NCI-H345 treated with DMSO at 0.1 percent for 48 hours (cell line): ENCODE data around the gene BAG1.
A peak's percentile ranks its signal among the peaks of the same experiment; 100 is the strongest.

Experiments used
- DNase-seq: peaks from one replicate; lab custom pipeline; 2025; ENCODE audit not compliant: unreplicated experiment; lab: John Stamatoyannopoulos, UW

BAG1 gene

DNA sequence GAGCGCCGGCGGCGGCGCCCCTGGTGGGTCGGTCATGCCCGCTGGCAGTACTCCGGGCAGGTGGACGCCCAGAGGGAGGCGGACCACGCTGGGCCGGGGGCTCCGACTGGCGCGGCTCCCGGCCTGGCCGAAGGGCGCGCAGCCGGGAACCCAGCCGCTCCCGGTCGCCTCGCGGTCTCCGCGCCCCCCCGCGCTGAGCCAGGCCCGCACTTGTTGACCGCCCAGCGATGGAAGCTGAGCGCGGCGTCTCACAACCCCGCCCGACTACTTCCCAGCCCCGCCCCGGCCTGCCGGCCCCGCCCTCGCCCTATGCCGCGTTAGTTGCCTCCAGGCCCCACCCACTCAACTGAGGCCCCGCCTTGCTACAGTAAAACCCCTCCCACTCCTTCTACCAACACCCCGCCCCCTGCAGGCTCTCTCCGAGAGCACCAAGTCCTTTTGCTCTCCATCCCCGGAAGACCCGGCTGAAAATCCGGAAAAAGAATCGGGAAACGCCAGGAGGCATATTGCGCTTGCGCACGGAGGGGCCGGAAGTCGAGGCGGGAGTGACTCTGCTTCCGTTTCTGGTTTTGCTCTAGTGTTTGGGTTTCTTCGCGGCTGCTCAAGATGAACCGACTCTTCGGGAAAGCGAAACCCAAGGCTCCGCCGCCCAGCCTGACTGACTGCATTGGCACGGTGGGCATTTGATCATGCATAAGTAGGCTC is at the start of gene BAG1, which contains the start of gene CHMP5:
BAG1 (minus strand) TSS at position 236 of the 705 bp plus-strand sequence.
CHMP5 (plus strand) TSS at position 577 of the 705 bp plus-strand sequence; CDS start at position 607, 30 bp downstream.
- DNase-seq, result peak; percentile 98

DNA sequence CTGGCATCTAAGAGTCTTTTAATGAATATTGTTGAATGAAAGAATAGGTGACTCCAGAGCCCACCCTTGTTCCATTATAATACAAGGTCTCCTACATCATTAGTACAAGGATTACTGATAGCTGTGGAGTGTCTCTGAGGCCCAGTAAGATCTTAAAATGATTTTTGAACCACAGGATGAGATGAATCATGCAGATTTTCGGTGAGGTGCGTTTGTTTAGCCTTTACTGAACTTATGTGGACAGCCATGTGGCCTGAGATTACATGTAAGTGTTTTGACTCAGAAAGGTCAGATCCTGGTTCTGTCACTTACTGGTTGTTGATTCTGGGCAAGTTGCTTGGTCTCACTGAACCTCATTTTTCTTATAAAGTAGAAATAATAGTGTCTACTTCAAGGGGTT is 47.4 kb upstream of the BAG1 start:
- no peak for DNase-seq

DNA sequence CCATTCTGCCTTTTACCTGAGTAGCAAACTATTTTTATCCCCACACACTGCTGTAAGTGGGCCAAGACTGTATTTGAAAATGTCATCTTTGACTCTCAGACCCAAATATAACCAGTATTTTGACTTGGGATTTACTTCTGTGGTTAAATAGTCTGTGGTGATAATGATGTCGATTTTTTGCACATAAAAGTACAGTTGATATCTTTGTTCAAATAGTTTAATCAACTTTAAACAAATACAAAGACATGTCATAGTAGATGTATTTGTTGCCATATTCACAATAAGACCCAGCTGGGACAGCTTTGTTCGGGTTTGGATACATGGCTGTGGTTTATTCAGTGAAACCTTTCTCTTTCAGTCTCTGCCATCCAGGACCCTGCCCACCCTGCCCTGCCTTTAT is 46.2 kb upstream of the BAG1 start:
- no peak for DNase-seq

DNA sequence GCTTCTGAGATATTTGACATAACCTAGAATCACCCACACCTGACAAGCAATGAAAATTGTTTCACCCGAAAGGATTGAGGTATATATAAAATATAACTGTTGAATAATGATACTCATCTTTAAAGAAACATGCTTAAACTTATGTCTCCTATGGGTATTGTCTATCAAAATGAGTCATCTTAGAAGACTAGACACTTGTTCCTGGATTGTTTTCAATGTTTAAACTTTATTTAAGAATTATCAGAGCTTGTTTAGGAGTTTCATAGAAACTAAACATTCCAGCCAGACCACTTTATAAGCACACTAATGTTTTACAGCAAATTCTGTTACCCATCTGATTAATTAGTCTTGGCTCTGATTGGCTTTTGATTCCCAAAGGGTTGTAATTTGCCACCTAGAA is 45.4 kb upstream of the BAG1 start:
- no peak for DNase-seq

DNA sequence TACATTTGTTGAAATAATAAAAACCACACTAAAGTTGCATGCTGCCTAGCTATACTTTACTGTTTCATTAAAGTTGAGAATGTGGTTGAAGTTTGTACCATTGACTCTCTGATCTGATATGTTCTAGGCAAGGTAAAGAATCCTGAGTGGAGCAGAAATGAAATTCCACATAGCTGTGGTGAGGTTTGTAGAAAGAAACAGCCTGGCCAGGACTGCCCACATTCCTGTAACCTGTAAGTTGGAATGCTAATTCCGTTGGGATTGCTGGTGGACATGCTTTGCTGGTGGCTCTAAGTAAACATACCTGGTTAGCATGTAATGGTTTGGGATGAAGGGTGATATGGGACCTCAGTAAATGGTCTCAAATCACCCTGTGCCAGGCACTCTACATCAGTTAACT is 42.6 kb upstream of the BAG1 start:
- no peak for DNase-seq

DNA sequence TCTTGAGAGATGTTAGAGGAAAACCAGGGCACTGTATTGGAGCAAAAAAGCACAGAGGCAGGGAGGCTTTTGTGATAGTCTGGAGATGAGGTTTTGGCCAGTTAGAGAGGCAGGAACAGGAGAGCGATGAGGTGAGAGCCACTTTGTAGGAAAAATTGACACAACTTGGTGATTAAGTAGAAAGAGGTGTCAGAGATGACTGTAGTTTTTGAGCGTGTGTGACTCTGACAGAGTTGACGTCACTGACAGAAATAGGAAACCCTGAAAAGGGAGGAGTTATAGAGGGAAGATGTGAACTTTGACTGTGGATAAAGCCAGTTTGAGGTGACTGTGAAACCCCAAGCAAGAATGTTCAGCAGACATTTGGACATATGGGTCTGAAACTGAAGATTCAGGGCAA is 41.5 kb upstream of the BAG1 start:
- DNase-seq, result no peak

DNA sequence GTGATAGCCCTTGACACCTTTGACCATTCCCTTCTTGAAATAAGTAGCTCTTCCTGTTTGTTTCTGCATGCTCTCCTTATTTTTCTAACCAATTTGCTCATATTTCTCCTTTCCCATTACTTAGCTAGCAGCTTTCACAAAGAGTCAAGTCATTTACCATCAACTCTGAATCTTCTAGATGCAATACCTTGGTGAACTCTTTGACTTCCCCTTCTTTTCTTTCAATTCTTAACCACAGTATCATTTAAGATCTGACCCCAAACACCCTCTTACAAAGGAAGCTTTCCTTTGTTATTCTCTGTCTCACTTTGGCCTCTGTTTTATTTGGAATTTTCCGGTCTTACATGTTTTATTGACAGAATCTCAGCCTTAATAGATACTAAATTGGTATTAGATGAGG is 39.9 kb upstream of the BAG1 start:
- DNase-seq, result no peak

DNA sequence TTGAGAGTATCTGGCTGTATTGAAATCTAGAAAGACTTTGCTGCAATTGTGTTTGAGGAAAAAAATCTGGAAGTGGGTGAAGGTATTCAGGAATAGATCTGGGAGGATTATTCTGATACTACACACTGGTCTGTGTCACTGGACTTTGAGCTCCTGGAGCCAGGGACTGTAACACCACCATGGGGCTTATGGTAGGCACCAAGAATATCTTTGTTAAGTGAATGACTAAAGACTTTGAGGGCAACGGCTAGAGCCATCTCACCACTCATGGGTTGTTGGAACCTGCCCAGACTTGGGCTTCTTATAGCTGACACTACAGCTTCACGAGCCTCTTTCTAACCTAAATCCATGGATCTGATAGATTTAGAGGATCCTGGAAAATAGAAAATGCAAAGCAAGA is 36.0 kb upstream of the BAG1 start:
- no peak for DNase-seq

DNA sequence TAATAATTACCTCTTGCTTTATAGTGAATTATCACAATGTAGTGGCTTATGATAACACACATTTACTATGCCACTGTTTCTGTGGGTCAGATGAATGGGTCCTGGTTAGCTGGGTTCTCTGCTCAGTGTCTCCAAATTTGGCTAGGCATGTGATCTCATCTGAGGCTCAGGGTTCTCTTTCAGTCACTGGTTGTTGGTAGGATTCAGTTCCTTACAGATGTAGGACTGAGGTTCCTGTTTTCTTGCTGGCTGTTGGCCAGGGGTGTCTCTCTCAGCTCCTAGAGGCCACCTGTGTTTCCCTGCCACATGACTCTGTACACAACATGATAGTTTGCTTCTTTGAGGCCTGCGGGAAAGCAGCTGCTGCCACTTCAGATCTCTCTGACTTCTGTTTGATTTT is 32.9 kb upstream of the BAG1 start:
- no peak for DNase-seq

DNA sequence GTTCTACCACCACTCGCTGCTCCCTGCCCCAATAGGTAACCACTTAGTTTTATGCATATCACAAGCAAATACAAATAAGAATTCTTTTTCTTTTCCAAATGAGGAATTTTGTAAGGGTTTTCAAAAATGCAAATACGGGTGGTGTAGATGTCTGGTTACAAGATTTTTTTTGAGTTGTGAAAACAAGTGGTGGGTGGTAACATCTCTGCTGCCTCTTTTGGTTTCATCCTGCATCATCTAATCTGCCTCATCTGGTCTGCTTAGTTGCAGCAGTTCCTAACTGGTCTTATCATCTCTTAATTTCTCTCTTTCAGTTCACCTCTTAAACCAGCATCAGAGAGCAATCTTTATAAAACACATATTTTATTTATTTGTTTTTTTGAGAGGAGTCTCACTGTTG is 31.1 kb upstream of the BAG1 start:
- no peak for DNase-seq

DNA sequence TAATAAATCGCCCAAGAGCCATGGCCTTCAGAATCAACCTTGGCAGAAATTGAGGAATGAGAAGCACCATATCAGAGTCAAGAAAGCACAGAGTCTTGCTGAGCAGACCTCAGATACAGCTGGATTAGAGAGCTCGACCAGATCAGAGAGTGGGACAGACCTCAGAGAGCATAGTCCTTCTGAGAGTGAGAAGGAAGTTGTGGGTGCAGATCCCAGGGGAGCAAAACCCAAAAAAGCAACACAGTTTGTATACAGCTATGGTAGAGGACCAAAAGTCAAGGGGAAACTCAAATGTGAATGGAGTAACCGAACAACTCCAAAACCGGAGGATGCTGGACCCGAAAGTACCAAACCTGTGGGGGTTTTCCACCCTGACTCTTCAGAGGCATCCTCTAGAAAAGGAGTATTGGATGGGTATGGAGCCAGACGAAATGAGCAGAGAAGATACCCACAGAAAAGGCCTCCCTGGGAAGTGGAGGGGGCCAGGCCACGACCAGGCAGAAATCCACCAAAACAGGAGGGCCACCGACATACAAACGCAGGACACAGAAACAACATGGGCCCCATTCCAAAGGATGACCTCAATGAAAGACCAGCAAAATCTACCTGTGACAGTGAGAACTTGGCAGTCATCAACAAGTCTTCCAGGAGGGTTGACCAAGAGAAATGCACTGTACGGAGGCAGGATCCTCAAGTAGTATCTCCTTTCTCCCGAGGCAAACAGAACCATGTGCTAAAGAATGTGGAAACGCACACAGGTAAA is 30.3 kb upstream of the BAG1 start:
- DNase-seq, result no peak

DNA sequence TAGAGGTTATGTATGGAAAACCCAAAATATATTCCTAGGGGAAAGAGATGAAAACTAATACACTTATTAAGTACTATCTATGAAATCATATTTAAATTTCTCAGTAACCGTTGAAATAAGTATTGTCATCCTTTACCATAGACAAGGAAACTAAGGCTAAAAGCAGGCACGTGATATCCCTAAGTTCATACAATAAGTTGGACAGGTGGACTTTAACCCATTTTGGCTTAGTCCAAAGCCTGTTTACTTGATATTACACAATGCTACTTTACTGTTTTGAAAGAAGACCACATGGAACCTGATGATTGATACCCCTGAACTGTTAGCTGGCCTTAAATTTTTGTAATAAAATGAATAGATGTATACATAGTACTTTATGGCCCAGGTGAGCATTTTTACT is 29.3 kb upstream of the BAG1 start:
- no peak for DNase-seq

DNA sequence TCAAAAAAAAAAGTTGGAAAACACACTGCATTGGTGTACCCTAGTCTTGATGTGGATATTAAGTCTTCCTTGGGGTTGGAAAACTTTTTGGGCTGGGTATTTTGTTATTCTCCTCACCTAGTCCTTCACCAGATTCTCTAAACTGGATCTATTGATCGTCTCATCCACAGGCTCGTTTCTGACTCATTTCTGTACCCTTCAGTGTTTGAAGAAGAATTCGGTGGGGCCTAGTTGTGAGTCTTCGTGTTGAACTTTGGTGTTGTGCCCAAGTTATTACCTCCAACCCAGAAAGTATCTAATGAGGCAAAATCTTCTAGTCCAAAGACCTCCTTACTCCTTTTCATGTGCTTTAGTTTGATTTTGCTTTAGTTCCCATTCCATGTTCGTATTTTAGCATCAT is 27.4 kb upstream of the BAG1 start:
- DNase-seq, result no peak

DNA sequence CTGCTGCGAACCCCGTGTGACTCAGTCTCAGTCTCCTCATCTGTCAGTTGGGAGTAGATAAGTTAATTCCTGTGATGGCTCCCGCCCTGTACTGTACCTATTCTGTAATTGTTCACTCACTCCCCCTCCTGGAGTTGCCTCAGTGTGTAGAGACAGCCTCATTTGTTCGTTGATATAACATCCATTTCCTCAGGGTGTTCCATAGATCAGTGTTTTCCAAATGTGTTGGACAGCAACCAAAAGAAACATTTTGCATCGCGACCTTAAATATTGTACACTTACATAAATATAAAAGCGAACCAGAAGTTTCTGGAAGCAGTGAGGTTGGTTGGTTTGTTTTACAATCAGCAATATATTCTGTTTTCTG is 26.5 kb upstream of the BAG1 start:
- no peak for DNase-seq

DNA sequence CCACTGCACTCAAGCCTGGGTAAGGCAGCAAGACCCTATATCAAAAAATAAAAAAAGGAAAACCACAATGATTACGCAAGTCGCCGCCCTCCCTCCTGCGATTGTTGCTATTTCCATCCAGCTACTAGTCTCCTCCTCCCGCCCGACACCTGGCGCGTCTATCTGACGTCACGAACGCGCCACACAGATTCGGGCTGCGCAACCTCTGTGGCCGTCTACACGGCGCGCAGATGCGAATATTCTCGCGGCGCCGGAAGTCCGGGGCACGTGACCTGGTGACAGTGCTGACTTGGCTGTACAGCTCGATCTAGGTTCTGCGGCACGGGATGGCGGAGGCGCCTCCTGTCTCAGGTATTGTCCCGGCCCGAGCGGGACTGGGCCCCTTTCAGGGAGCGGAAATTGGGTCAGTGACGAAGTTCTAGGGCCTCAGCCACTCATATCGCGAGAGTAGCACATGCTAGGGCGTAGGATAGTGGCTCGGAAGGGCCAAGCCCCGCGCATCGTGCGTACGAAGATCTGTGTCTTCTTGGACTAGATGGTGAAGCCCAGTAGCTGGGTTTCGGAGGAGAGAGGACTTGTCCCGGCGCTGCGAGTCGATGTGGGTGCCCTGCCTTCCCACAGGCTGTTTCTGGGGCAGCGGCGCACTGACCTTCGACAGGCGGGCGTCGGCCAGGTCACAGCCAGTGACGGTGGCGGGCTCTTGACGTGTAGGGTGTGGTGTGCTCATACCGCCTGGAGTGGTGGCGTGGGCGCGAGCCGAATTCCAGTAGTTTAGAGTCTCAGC is 25.9 kb upstream of the BAG1 start, which contains the start of gene NFX1:
NFX1 (plus strand) TSS at position 270 of the 784 bp plus-strand sequence; CDS start at position 327, 57 bp downstream.
- DNase-seq, result peak; percentile 91

DNA sequence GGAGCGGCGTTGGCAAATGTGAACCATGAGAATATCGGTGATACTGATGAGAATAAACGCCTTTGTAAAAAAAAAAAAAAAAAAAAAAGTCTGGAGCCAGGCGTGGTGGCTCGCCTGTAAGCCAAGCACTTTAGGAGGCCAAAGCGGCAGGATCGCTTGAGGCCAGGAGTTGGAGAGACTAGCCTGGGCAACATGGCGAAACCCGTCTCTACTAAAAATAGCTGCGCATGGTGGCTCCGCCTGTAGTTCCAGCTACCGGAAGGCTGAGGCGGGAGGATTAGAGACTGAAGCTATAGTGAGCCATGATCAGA is 25.4 kb upstream of the BAG1 start:
- no peak for DNase-seq

DNA sequence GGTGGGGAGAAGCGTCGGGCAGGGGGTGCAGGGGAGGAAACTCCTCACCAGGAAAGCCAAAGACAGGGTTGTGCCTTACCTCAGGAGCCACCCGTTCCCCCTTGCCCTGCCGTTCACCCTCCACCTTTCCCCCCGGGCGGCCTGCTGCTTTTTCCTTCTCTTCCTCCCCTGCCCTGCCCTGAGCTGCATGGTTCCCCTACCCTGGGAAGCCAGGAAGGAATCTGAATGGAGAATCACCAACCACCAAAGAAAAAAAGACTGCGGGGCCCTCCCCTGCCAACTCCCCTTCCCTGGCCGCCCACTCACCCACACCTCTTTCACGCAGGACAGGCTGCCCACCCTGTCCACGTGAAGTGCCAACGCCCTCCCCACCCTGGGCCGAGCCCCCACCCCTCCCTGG is 25.0 kb upstream of the BAG1 start:
- no peak for DNase-seq

DNA sequence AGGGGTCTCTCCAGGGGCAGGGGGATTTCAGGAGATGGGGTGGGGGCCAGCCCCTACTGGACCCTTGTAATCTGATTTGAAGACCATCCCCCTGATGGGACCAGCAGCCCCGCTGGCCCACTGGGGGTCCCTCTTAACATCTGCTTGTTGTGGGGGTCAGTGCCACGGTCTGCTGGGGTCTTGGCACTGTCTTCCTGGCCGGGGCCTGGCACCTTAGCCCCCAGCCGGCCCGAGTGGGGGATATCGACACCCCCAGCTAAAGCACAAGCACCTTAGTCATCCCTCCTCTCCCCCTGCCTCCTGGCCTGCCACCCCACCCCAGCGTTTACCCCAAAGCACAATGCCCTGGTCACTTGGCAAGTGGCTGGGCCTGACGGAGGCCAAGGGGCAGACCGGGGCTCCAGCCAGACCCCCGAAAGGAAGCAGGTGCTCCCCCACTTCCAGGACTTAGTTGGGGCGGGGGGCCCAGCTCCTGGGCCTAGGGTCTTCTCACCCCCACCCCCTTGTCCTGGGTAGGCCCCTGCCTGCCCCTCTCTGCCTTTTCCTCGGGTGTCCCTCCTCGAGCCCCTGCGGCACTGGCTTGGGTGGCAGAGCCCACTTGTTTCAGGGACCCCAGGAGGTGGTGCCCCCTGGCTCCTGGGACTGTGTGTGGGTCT is 24.4 kb upstream of the BAG1 start:
- no peak for DNase-seq

DNA sequence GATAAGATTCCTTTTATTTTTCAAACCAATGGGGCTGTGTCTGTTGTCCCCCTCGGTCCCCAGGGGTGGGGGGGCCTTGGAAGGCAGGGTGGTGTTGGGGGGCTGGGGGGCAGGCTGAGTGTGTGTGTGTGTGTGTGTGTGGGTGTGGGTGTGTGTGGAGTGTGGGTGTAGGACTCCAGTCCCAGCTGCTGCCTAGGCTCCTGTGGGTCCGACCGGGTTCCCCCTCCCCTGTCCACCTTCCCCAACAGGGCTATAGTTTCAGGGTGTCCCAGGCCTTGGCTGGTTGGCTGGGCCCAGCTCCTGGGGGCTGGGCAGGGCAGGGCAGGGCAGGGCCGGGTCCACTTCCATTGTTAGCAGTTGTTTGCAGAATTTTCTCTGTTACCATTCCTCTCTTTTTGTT is 23.7 kb upstream of the BAG1 start:
- DNase-seq, result no peak

DNA sequence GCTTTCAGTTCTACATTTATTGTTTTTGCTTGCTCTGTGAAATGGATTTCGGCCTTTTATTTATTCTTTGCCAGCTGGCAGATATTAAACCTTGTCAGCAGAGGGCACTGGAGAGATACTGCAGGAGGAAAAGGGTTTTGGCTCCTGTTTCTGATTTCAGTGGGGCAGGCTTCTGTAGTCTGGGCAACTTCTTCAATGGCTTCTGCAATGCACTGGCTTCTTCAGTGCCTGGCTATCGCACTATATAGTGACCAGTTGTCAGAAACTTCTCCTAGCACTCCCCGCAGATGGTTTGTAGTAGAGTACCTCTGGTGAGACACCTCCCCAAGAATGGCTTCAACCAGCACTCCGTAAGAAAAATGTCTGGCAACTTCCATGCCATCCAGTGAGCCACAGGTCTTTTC is 22.6 kb upstream of the BAG1 start:
- DNase-seq, result peak; percentile 15

DNA sequence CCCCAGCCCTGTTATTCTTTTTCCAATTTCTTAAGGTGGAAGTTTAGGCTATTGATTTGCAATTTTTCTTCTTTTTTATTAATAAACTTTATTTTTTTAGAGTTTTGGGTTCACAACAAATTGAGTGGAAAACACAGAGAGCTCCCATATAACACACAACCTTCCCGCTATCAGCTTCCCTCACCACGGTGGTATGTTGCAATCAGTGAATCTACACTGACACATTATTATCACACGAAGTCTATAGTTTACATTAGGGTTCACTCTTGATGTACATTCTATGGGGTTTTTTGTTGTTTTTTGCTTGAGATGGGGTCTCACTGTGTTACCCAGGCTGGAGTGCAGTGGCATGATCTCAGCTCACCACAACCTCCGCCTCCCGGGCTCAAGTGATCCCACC is 21.0 kb upstream of the BAG1 start:
- DNase-seq, result no peak
